ENCODE results near the gene SURF6. TPM values are rescaled to one million over a fixed set of nuclear protein-coding genes. Genes with fewer than 3 reads are reported as not detected.
"Not testable (repeated sequence)": the region's sequence is repeated elsewhere in the genome, so short reads cannot be mapped to it uniquely, and the experiment has no call there.

SURF6 gene
- total RNA-seq, 1 donor from 2014 or later: 24.9 TPM

GRCh38 chr9:133320421-133320881 lies 15.5 kb downstream of the SURF6 start:
- Mint-ChIP-seq H3K4me3 (no peak overlapping the region), H3K36me3 (no peaks in the 10 kb centered on the region), H3K27ac (no peak overlapping the region), H3K4me1 (no peaks in the 10 kb centered on the region), H3K9me3 (peaks cover 13% of the 10 kb centered on the region), H3K27me3 (ENCODE audit: low read depth) (peaks cover 2% of the 10 kb centered on the region)
- no peak for DNase-seq (ENCODE audit: low spot score in 2 of 2, unreplicated experiment in 2 of 2)
- no peak for TF ChIP-seq CTCF (IDR thresholded peaks at IDR 0.05; ENCODE audit: unreplicated experiment)

DNA sequence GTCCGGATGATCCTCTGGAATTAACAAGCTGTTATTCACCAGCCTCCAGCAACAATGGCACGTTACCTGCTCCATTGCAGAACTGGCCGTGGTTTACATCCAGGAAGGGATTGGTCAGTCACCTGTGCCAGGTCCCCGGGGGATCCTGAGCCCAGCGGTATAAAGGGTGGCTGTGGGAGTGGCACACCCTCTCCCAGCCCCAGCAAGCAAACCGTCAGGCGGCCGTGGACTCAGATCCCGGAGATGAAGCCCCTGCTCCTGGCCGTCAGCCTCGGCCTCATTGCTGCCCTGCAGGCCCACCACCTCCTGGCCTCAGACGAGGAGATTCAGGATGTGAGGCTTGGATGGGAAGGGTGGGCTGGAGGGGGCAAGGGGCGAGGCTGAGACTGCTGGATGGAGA lies 18.4 kb downstream of the SURF6 start:
- H3K4me1 Mint-ChIP-seq; H3K4me3 Mint-ChIP-seq; H3K27me3 Mint-ChIP-seq (ENCODE audit: low read depth); H3K36me3 Mint-ChIP-seq; DNase-seq (ENCODE audit: low spot score in 2 of 2, unreplicated experiment in 2 of 2); H3K9me3 Mint-ChIP-seq; H3K27ac Mint-ChIP-seq: not testable (repeated sequence)

DNA sequence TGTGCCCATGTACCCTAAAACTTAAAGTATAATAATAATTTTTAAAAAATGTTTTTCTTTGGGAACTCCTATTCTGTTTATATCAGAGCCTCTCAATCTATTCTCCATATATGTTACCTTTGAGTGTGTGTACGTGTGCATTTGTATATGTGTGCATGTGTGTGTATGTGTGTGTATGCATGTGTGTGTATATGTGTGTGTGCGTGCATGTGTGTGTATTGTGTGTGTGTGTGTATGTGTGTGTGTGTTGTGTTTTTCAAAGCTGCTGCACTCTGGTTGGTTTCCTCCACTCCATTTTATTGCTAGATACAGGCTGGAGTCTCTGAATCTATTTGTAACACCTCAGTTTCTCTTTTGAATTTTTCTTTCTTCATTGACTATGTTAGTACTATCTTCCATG lies 20.0 kb downstream of the SURF6 start:
- Mint-ChIP-seq H3K4me1 (no peaks in the 10 kb centered on the region), H3K4me3 (no peak overlapping the region), H3K27ac (no peak overlapping the region), H3K9me3 (no peaks in the 10 kb centered on the region), H3K27me3 (ENCODE audit: low read depth) (peaks cover 2% of the 10 kb centered on the region), H3K36me3 (no peaks in the 10 kb centered on the region)
- no peak for TF ChIP-seq CTCF (IDR thresholded peaks at IDR 0.05; ENCODE audit: unreplicated experiment)
- no peak for DNase-seq (ENCODE audit: low spot score in 2 of 2, unreplicated experiment in 2 of 2)

GRCh38 chr9:133309608-133310007 lies 26.4 kb downstream of the SURF6 start:
- Mint-ChIP-seq H3K27ac (no peak overlapping the region), H3K4me1 (no peaks in the 10 kb centered on the region), H3K4me3 (no peak overlapping the region), H3K36me3 (no peaks in the 10 kb centered on the region), H3K9me3 (peaks cover 9% of the 10 kb centered on the region), H3K27me3 (ENCODE audit: low read depth) (peaks cover 19% of the 10 kb centered on the region)
- TF ChIP-seq CTCF (IDR thresholded peaks at IDR 0.05; ENCODE audit: unreplicated experiment): no peak
- no peak for DNase-seq (ENCODE audit: low spot score in 2 of 2, unreplicated experiment in 2 of 2)

DNA sequence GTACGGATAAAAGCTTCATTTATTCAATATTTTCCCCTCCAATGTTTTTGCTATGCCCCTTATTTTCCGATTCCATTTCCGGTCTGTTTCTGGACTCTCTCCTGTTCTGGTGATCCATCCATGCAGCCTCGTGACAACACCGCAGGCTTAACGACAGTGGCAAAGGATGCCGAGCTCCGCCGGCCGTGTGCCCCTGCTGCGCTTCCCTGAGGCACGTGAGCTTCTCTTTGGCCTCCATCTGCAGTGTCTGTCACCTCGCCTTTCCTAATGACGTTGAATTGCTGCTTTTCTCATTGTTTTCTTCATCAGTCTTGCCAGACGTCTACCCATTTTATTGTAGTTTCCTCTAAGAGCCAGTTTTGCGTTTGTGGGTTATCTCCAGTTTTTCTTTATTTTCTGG lies 28.7 kb downstream of the SURF6 start:
- H3K4me3 Mint-ChIP-seq: no peak overlapping the region
- DNase-seq (ENCODE audit: low spot score in 2 of 2, unreplicated experiment in 2 of 2): no peak
- peaks cover 9% of the 10 kb centered on the region for H3K9me3 Mint-ChIP-seq
- no peak for TF ChIP-seq CTCF (IDR thresholded peaks at IDR 0.05; ENCODE audit: unreplicated experiment)
- H3K27ac Mint-ChIP-seq: no peak overlapping the region
- H3K27me3 Mint-ChIP-seq (ENCODE audit: low read depth): peaks cover 20% of the 10 kb centered on the region
- no peaks in the 10 kb centered on the region for H3K36me3 Mint-ChIP-seq
- no peaks in the 10 kb centered on the region for H3K4me1 Mint-ChIP-seq

- TF ChIP-seq CTCF (IDR thresholded peaks at IDR 0.05; ENCODE audit: unreplicated experiment): no peak
- Mint-ChIP-seq H3K9me3 (peaks cover 9% of the 10 kb centered on the region), H3K36me3 (no peaks in the 10 kb centered on the region), H3K4me1 (no peaks in the 10 kb centered on the region), H3K4me3 (no peak overlapping the region), H3K27me3 (ENCODE audit: low read depth) (peaks cover 26% of the 10 kb centered on the region), H3K27ac (no peak overlapping the region)
- no peak for DNase-seq (ENCODE audit: low spot score in 2 of 2, unreplicated experiment in 2 of 2)
Observed at GRCh38 chr9:133306242-133307204, 29.5 kb downstream of the SURF6 start.
